GM18508 (cell line): Measurements from ENCODE around the gene RUNX1.

ENCODE experiments used
- ATAC-seq: cut with Tn5 transposase; IDR thresholded peaks from one replicate; pipeline ENCODE4 v1.9.1; 2021; ENCODE audit warnings: moderate number of reproducible peaks; ENCODE audit not compliant: insufficient read depth, unreplicated experiment

Gene RUNX1

DNA sequence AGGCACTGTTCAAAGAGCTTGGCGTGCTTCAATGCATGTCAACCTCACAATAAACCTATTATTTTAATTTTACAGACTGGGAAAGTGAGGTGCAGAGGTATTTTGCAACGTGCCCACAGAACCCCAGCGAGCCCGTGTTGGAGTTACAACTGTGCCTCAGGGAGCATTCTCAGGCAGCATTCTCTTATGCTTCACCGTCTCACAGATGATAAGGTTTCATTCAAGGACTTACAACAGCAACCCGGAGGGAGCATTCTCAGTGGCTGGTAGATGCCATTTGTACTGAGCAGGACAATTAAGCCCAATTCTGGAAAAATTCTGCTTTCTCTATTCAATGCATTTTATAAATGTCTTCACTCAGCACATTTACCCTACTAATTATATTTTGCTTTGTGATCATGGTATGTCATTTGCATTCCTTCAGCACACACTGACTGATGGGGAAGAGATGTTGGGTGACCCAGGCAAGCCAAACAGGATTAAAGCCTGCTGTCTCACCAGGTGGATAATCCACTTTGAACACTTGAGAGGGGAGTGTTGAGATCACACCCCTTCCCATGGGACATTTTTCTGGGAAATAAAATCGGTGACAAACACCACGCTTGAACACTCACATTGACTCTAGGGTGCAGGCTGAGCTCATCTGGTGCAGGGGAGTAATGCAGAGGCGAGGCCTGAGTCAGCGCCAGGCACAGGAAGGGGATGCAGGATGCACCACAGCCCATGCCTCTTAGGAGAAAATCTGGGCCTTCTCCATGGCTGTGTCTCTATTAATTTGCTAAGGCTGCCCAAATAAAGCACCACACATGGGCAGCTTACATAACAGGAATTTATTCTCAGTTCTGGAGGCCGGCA lies 266.4 kb downstream of the RUNX1 start:
- ATAC-seq = no peak

DNA sequence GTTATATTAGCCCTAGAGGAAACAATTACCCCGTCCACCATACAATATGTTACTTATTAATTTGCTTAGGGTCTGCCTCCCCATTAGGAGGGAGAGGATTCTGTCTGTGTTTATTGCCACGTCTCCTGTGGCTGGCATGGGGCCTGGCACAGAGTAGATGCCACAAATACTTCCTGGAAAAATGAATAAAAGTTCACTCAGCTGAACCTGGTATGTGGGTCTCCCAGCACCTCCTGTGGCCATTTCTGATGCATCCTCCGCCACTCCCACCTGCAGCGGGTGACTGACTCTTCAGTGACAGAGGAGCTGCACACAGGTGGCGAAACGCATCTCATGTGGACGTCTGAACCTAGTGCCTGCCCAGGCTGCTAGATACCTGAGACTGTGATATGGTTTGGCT lies 267.6 kb downstream of the RUNX1 start:
- no peak for ATAC-seq

DNA sequence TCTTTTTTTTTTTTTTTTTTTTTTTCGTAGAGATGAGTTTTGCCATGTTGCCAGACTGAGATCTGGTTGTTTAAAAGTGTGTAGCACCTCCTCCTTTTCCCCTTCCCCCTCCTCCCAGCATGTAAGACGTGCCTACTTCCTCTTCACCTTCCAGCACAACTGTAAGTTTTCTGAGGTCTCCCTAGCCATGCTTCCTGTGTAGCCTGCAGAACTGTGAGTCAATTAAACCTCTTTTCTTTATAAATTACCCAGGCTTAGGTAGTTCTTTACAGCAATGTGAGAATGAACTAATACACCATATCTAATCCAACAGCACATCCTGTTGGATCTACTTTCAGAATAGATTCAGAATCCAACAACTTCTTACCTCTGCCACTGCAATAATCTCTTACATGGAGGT lies 269.2 kb downstream of the RUNX1 start:
- no peak for ATAC-seq

DNA sequence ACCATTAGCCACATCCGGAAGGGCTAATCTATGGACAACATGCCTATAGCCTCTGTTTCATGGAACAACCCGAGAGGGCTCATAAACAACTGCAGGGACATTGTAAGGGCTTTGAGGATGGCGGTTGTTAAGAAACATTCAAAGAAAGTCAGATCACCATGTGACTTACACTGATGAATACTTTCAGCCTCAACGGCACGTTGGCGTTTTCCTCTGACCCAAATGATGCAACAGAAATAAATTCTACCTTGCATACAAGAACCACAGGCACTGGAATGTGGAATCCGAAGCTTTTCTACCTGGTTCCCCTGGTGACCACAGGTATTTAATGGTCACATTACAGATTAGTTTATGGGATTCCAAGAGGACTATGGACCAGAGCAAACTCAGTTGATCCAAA lies 273.3 kb downstream of the RUNX1 start:
- ATAC-seq = no peak

DNA sequence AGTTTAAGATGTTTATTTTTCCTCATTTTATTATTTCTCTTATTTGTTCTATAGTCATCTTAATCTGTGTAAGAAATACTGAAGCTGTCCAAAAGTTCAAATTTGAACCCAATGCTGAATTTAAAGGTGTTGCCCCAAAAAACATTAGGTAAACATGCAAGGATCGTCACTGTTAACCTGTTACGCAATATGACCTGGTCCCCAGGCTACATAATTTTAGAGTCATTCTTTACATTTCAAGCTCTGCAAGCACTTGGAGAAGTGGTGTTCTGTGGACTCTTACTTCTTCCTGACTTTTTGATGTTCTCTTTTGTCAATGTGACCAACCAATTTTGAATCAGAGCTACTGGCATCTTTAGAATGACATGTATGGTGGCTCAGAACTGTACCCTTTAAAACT lies 274.4 kb downstream of the RUNX1 start:
- no peak for ATAC-seq

DNA sequence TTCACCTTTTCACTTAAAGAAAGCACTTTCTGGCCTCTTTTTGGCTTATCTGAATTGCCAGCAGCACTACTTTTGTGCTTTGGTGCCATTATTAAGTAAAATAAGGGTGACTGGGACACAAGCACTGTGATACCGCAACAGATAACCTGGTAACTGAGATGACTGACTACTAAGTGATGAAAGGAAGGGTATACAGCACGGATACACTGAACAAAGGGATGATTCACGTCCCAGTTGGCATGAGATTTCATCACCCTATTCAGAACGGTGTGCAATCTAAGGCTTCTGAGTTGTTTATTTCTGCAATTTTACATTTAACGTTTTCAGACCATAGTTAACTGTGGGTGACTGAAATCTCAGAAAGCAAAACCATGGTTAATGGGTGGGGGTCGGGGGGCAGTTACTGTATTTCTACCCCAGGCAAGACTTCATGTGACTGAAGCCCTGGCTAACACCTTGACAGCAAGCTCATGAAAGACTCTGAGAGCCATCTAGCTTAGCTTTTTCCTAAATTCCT lies 277.5 kb downstream of the RUNX1 start:
- ATAC-seq = no peak

DNA sequence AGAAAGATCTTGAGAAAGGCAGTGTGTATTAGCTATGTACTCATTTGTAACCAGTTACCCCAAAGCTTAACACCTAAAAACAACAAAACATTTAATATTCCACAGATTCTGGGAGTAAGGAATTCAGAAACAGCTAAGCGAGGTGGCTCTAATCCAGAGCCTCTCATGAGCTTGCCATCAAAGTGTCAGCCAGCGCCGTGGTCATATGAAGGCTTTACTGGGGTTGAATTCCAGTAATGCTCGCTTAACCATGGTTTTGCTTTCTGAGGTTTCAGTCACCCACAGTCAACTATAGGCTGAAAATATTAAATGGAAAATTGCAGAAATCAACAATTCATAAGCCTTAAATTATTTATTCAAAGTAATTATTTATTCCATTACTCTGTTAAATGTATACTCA lies 278.5 kb downstream of the RUNX1 start:
- ATAC-seq = no peak

DNA sequence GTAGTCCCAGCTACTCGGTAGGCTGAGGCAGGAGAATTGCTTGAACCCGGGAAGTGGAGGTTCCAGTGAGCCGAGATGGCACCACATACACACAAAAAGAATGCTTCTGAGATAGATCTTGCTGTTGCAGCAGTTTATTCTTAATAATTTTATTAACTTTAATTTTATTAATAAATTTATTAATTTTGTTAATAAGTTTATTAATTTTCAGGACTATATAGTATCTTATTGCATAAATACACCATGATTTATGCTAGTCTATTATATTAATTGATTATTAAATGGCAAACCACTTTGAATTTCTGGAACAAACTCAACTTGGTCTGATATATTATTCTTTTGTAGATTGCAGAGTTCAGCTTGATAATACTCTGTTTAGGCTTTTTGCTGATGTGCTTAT lies 280.8 kb downstream of the RUNX1 start:
- no peak for ATAC-seq

DNA sequence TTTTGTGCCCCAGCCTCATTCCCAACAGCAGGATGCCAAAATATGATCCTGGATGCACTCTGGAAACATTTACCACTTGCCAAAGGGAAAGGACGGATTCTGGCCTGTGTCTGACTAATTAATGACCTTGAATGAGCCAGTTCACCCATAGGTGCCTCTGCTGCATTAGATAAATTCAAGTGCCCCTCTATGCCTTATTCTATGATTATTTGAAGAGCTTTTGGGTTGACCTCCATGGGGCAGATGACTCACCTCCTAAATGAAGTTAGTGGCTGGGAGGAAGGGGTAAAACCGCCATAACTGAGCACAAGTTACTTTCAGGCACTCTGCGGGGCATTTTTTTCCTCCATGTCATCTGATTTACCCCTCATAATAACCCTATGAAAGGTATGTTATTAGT lies 282.2 kb downstream of the RUNX1 start:
- ATAC-seq = no peak

DNA sequence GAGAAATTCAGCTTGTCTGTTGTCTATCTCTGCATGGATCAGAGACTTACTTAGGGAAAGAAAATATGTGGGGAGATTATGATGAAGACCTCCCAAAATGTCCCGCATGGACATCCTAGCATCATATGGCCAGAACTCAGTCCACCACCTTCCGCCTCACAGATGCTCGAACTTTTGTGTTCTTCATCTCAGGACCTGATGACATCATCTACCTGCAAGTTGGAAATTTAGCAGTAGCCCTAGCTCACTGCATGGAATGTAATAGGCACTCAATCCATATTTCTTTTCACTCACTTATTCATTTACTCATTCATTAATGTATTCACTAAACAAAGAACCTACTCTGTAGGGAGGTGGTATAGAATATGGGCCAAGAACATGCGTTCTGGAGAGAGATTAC lies 283.5 kb downstream of the RUNX1 start:
- no peak for ATAC-seq

DNA sequence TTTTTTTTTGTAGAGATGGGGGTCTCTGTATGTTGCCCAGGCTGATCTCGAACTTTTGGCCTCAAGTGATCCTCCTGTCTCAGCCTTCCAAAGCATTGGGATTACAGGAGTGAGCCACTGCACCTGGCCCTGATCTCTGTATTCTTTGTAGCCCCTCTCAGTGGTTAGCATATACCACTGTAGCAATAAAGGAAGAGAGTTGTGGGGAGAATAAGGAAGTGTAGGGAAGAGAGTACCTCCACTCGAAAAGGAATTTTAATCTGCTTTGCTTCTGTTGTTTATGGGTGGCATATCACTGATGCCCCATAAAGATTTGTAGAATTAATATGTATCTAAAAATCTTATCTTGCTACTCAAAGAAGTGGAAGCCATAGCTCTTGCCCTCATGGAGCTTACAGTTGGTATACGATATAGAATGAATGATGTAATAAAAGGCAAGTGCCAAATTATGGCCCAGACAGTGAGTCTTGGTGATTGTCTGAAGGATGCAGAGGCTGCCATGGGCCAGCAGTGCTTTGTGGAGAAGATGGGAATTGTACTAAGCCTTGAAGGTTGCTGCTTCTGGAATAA lies 284.3 kb downstream of the RUNX1 start:
- no peak for ATAC-seq

DNA sequence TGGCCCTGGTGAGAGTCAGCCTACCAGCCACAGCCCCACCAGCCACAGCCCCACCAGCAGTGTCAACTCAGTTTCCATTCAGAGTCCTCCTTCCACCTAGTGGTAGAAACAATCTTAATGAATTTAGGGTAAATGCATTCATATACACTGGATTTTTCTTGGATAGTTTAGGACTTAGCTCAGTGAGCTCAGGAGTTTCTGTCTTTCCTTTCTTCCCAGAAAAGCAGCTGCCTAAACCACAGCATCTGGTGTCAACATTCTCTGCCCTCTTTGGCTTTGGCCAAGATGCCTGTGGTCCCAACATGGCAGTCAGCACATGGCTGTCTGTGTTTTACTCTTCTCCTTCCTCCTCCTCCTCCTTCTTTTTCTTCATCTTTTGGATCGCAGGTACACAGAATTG lies 286.3 kb downstream of the RUNX1 start:
- ATAC-seq = no peak

DNA sequence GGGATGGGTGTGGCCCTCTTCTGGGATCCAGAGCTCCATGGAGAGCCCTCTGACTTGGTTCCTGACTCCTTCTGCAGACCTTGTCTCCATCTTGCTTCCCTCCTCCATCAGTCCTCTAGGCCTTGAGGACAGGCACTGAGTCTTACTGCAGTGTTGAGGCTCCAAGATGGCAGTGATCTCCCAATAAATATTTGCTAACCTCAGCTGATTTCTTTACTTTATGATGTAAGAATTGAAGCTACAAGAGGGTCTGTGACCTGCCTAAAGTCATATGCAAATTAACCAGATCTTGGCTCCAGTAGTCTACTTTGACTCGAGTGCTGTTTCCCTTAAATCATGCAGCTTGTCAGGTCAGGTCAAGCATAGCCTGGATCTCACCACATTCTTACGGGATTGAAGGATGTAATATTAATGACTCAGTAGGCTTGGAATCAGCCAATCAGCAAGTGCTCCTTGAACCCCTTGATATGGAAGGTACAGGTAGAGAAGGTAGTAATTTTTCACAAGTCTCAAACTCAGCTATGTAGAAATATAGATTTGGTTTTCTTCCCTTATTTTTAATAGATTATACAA lies 287.3 kb downstream of the RUNX1 start:
- no peak for ATAC-seq

DNA sequence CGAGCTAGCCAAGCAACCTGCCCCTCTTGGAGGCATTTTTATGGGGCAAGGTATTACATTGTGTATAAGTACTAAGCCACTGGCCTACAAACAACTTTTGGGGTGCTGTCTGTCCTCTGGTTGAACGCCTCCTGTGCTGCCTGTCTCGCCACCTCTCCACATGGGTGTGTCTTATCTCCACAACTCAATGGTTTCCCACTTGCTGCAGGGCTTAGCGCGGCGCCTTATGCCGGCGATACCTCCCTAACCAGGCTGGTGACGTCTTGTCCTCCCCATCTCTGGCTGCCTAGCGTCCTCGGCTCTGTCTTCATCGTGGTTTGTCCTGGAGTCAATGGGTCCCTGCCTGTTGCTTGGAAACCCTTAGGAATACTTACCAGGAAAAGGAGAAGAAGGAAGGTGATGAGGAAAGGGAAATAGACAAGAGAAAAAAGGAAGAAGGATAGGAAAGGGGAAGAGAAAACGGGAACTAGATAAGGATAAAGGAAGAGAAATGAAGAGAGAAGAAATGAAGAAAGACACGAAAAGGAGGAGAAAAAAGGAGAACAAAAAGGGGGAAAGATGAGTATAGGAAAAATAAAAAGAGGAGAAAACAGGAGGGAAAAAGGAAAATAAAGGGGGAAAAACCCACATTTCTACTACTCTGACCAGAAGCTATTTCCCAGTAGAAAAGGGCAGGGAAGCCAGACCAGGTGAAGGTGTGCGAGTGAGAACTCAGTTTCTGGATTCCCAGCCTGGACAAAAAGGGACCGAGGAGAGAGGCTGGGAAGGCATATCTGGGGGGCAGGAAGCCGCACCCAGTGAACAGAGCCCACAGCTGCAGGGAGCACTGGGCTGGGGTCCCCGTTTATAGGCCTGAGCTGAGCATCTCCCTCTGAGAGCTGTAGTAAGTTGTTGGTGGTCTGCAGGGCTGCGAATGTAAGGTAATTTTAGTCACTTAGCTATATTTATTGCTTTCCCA lies 294.1 kb downstream of the RUNX1 start:
- no peak for ATAC-seq

DNA sequence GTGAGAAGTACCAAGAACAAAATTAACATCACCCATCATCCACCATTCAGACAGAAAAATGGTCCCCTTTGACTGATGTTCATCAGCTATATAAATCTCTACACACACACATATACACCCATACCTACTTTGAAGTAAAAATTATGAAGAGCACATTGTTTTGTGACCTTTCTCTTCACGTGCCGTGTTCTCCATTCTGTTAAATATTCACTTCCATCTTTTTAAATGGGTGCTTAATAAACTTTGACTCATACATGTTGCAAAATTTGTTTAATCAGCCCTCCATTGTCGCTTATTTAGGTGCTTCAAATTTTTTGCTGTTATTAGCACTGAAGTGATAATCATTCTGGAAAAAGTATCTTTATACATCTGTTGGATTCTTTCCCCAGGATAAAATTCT lies 300.2 kb downstream of the RUNX1 start:
- ATAC-seq = no peak

DNA sequence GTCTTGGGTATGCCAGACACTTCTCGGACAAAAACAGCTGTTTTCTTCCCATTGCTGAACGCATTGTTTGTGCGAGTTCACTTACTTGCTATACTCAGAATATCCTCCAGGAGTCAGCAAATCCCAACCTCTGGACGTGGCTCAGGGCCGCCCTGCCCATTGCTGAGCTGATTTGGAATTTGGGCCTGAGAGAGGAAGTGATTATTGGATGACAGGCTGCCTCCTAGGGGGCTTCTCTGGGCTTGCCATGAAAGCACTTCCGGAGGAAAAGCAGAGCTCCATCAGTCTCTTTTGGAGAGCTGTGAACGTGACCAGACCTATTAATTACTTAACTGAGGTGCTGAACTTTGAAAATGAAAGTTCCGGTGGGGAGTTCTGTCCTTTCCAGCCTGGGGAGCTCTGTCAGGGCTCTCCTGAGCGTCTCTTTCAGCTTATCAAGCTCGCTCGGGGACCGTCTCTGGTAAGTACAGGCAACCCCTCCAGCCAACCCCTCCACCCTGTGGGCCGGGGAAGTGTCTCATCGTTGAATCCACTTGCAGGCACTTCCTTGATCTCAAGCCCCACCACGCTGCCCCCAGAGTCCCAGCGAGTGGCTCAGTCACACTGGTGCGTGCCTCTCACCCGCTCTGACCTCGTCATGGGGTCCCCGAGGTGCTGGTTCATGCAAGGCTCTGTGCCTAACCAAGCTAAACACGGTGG lies 303.4 kb downstream of the RUNX1 start:
- peak; percentile 51 for ATAC-seq

DNA sequence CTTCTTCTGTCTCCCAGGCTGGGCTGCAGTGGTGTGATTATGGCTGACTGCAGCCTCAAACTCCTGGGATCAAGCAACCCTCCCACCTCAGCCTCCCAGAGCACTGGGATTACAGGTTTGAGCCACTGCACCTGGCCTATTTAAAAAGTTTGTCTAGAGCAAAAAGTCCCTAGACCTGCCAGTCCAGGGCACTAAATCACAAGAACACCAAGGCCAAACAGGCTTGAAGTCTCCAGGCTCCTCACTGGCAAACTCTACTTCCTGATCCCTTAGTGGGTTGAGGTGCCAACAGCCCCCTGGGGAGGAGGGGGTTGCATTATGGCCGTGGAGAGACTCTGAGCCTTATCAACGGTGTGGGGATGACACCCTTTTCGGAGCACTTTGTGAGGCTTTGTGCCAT lies 304.3 kb downstream of the RUNX1 start:
- ATAC-seq = no peak

DNA sequence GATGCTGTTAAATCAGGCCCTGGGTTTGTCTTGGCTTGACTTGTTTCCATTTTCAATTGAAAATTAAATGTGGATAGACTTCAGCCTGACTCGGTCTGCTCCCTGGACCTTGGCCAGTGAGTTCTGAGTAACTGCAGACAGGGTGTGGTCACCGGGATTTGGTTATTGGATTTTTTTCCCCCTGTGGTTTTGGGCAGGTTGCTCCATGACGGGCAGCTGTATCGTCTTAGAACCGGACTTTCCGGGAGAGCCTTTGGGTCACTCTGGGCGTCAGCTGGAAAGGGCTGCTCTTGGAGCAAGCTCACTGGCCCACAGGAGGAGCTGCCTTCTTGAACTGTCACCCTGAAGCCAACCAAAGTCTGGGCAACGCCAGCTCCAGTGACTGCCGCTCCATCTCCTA lies 305.3 kb downstream of the RUNX1 start:
- no peak for ATAC-seq

DNA sequence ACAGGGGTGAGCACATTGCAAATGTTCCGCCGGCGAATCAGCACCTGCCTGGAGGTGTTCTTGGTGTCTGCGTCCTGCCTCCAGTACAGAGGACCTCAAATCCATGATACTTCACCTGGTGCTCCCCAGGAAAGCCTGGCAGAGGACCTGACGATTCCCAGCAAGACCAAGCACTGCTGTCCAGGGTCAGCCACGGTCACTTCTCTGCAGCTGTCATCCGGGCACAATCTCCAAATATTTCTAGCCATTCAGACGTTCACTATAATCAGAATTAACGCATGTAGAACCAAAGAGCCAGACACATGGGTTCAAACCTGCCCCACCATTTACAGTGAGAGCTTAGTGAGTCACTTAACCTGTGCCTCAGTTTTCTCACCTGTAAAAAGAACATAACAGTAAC lies 305.8 kb downstream of the RUNX1 start:
- ATAC-seq = no peak

DNA sequence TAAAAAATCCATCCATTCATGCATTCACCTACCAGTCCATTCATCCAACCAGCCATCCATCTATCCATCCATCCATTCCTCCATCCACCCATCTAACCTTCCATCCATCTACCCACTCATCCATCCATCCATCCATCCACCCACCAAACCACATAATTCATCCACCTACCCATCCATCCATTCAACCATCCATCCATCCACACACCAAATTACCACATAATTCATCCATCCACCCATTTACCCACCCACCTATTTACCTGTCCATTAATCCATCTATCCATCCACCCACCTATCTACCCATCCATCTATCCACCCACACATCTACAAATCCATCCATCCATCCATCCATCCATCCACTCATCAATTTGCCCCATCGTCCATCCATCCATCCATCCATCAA lies 308.9 kb downstream of the RUNX1 start:
- ATAC-seq = no peak
